ENCODE measurements around the gene FAM53B.

FAM53B gene

DNA sequence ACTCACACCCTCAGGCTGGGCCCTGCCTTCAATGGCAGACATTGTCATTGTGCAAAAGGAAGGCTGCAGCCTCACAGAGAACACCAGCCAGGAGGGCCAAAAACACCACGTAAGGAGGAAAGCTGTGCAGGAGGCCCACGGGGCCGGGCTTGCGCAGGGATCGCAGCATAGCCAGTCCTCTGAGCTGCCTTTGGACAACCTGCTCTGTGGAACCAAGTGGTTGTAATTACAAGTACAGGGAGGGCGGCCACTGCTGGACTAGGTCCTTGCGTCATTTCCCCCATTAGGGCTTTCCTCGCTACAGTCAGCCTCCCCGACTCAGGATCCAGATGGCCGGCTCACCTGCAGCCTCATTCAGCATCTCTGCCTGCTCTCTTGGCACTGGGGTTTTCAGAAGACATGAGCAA, 66.9 kb downstream of the FAM53B start:
- TF ChIP-seq ESRRG (CRISPR knock-in tag; IDR thresholded peaks at IDR 0.05) (no peak), RARB (CRISPR knock-in tag; IDR thresholded peaks at IDR 0.05) (no peak), OSR1 (CRISPR knock-in tag; IDR thresholded peaks at IDR 0.05) (no peak), TOX (CRISPR knock-in tag; IDR thresholded peaks at IDR 0.05; ENCODE audit: borderline replicate concordance) (no peak)
- TF ChIP-seq, protein P1, sequence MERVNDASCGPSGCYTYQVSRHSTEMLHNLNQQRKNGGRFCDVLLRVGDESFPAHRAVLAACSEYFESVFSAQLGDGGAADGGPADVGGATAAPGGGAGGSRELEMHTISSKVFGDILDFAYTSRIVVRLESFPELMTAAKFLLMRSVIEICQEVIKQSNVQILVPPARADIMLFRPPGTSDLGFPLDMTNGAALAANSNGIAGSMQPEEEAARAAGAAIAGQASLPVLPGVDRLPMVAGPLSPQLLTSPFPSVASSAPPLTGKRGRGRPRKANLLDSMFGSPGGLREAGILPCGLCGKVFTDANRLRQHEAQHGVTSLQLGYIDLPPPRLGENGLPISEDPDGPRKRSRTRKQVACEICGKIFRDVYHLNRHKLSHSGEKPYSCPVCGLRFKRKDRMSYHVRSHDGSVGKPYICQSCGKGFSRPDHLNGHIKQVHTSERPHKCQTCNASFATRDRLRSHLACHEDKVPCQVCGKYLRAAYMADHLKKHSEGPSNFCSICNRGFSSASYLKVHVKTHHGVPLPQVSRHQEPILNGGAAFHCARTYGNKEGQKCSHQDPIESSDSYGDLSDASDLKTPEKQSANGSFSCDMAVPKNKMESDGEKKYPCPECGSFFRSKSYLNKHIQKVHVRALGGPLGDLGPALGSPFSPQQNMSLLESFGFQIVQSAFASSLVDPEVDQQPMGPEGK (CRISPR knock-in tag; IDR thresholded peaks at IDR 0.05; ENCODE audit: borderline replicate concordance) = no peak
- ATAC-seq = no peak; the same call in 2 of the 3 replicates

DNA sequence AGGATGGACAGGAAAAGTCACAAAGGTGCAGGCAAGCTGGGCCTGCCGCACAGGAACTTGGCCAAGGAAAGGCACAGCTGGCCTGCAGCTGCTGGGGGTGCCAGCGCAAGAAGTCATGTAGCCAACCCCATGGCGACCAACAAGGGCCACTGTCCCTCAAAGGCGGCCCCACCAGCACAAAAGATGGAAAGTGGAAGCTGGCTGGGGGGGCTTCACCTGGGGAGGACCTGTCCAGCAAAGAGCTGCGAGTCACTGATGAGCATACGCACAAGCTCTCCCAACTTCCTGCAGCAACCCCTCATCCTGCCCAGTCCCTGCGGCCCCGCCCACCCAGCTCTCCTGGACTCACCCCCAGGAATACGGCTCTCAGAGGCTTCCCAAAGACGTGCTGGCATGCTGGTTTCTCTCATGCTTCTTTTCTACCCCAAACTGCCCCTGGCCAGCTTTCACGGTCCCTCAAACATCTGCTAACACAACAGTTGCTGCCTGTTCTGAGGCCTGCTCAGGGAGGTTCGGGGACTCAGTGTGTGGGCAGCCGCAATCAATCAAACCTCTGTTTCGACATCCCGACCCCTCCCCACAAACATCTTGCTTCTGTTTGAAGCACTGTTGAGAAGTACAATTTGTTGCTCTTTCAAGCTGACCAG, 67.6 kb downstream of the FAM53B start:
- ATAC-seq = no peak
- TF ChIP-seq, protein P2, sequence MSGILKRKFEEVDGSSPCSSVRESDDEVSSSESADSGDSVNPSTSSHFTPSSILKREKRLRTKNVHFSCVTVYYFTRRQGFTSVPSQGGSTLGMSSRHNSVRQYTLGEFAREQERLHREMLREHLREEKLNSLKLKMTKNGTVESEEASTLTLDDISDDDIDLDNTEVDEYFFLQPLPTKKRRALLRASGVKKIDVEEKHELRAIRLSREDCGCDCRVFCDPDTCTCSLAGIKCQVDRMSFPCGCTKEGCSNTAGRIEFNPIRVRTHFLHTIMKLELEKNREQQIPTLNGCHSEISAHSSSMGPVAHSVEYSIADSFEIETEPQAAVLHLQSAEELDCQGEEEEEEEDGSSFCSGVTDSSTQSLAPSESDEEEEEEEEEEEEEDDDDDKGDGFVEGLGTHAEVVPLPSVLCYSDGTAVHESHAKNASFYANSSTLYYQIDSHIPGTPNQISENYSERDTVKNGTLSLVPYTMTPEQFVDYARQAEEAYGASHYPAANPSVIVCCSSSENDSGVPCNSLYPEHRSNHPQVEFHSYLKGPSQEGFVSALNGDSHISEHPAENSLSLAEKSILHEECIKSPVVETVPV (CRISPR knock-in tag; IDR thresholded peaks at IDR 0.05) = no peak
- TF ChIP-seq ZNF70 (CRISPR knock-in tag; IDR thresholded peaks at IDR 0.05) (no peak), ZFP3 (CRISPR knock-in tag; IDR thresholded peaks at IDR 0.05) (no peak), ESRRG (CRISPR knock-in tag; IDR thresholded peaks at IDR 0.05) (no peak), GLIS3 (CRISPR knock-in tag; IDR thresholded peaks at IDR 0.05) (no peak)
- TF ChIP-seq, protein P3, sequence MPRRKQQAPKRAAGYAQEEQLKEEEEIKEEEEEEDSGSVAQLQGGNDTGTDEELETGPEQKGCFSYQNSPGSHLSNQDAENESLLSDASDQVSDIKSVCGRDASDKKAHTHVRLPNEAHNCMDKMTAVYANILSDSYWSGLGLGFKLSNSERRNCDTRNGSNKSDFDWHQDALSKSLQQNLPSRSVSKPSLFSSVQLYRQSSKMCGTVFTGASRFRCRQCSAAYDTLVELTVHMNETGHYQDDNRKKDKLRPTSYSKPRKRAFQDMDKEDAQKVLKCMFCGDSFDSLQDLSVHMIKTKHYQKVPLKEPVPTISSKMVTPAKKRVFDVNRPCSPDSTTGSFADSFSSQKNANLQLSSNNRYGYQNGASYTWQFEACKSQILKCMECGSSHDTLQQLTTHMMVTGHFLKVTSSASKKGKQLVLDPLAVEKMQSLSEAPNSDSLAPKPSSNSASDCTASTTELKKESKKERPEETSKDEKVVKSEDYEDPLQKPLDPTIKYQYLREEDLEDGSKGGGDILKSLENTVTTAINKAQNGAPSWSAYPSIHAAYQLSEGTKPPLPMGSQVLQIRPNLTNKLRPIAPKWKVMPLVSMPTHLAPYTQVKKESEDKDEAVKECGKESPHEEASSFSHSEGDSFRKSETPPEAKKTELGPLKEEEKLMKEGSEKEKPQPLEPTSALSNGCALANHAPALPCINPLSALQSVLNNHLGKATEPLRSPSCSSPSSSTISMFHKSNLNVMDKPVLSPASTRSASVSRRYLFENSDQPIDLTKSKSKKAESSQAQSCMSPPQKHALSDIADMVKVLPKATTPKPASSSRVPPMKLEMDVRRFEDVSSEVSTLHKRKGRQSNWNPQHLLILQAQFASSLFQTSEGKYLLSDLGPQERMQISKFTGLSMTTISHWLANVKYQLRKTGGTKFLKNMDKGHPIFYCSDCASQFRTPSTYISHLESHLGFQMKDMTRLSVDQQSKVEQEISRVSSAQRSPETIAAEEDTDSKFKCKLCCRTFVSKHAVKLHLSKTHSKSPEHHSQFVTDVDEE (CRISPR knock-in tag; IDR thresholded peaks at IDR 0.05) = no peak

DNA sequence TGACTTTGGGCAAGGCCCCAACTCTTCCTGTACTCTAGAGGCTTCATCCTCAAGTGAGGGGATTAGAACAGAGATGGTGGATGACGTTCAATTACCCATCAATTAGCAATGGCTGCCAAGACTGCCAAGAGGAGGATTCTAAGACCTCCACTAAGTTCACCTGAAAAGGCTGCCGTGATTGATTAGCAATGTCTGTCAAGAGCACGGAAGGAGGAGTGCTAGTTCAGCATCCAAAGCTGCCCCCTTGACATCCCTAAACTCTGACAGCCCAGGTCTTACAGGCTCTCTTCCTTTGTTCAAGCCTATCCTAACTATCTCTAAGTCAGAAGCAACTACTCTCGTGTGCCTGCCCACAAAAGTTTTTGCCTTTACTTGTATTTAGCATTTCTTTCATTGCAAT, 68.4 kb downstream of the FAM53B start:
- ATAC-seq = no peak
- TF ChIP-seq RARB (CRISPR knock-in tag; IDR thresholded peaks at IDR 0.05) = no peak
- TF ChIP-seq ZFP3 (CRISPR knock-in tag; IDR thresholded peaks at IDR 0.05) = no peak
- no peak for TF ChIP-seq TCF4 (CRISPR knock-in tag; IDR thresholded peaks at IDR 0.05; ENCODE audit: borderline replicate concordance)
- TF ChIP-seq SNAI2 (CRISPR knock-in tag; IDR thresholded peaks at IDR 0.05) = no peak
- TF ChIP-seq, protein P1 (CRISPR knock-in tag; IDR thresholded peaks at IDR 0.05; ENCODE audit: borderline replicate concordance) = no peak
- TF ChIP-seq OSR1 (CRISPR knock-in tag; IDR thresholded peaks at IDR 0.05) = no peak
- TF ChIP-seq, protein P4, sequence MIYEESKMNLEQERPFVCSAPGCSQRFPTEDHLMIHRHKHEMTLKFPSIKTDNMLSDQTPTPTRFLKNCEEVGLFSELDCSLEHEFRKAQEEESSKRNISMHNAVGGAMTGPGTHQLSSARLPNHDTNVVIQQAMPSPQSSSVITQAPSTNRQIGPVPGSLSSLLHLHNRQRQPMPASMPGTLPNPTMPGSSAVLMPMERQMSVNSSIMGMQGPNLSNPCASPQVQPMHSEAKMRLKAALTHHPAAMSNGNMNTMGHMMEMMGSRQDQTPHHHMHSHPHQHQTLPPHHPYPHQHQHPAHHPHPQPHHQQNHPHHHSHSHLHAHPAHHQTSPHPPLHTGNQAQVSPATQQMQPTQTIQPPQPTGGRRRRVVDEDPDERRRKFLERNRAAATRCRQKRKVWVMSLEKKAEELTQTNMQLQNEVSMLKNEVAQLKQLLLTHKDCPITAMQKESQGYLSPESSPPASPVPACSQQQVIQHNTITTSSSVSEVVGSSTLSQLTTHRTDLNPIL (CRISPR knock-in tag; IDR thresholded peaks at IDR 0.05; ENCODE audit: low read depth) = no peak

GRCh38 chr10:124675261-124675660, 68.9 kb downstream of the FAM53B start:
- TF ChIP-seq BACH2 (CRISPR knock-in tag; IDR thresholded peaks at IDR 0.05; ENCODE audit: borderline replicate concordance) (no peak), ARNTL (CRISPR knock-in tag; IDR thresholded peaks at IDR 0.05; ENCODE audit: borderline replicate concordance, low read depth) (no peak), PPARA (CRISPR knock-in tag; IDR thresholded peaks at IDR 0.05; ENCODE audit: borderline replicate concordance) (no peak), ZC3H10 (CRISPR knock-in tag; IDR thresholded peaks at IDR 0.05) (no peak), ZNF8 (CRISPR knock-in tag; IDR thresholded peaks at IDR 0.05) (no peak), OSR1 (CRISPR knock-in tag; IDR thresholded peaks at IDR 0.05) (no peak), RARB (CRISPR knock-in tag; IDR thresholded peaks at IDR 0.05) (no peak), CSDC2 (CRISPR knock-in tag; IDR thresholded peaks at IDR 0.05) (no peak), ZFP3 (CRISPR knock-in tag; IDR thresholded peaks at IDR 0.05) (no peak), ZNF70 (CRISPR knock-in tag; IDR thresholded peaks at IDR 0.05) (no peak)
- TF ChIP-seq, protein P3 (CRISPR knock-in tag; IDR thresholded peaks at IDR 0.05) = no peak
- ATAC-seq = no peak

Measured in SK-N-SH treated with all-trans-retinoic acid at 6 μM for 48 hours (cell line).